H9 (cell line): ENCODE data around the gene RPUSD3. TPM values are rescaled to one million over a fixed set of nuclear protein-coding genes. Genes with fewer than 3 reads are reported as not detected.
A peak's percentile ranks its signal among the peaks of the same experiment; 100 is the strongest.

ENCODE experiments used
- DNase-seq: peaks from one replicate; pipeline ENCODE4 v3.0.0-alpha.2; 2017
- H2AFZ ChIP-seq: one replicate; pipeline ENCODE4 v1.6.1; 2013; ENCODE audit warnings: mild to moderate bottlenecking, low read length, control low read depth, moderate library complexity
- H2AK5ac ChIP-seq: 2 replicates; pipeline ENCODE4 v1.6.1; 2013; ENCODE audit warnings: low read length, control low read depth, mixed read lengths; ENCODE audit not compliant: insufficient read length
- H2BK120ac ChIP-seq: one replicate; pipeline ENCODE4 v1.6.1; 2013; ENCODE audit warnings: low read depth, mild to moderate bottlenecking, low read length, control low read depth, inconsistent platforms; ENCODE audit not compliant: poor library complexity, severe bottlenecking
- H2BK12ac ChIP-seq: 2 replicates; pipeline ENCODE4 v1.6.1; 2013; ENCODE audit warnings: low read length, control low read depth, mixed read lengths, low read depth; ENCODE audit not compliant: insufficient read length
- H2BK15ac ChIP-seq: 2 replicates; pipeline ENCODE4 v1.6.1; 2013; ENCODE audit warnings: low read depth, low read length, control low read depth
- H2BK20ac ChIP-seq: one replicate; pipeline ENCODE4 v1.6.1; 2013; ENCODE audit warnings: low read depth, mild to moderate bottlenecking, low read length, control low read depth, inconsistent platforms; ENCODE audit not compliant: poor library complexity, severe bottlenecking
- H2BK5ac ChIP-seq: 2 replicates; pipeline ENCODE4 v1.6.1; 2013; ENCODE audit warnings: low read length, control low read depth, mixed read lengths; ENCODE audit not compliant: insufficient read length
- H3K14ac ChIP-seq: 2 replicates; pipeline ENCODE4 v1.6.1; 2013; ENCODE audit warnings: low read length, control low read depth; ENCODE audit not compliant: insufficient read depth
- H3K18ac ChIP-seq: 2 replicates; pipeline ENCODE4 v1.6.1; 2013; ENCODE audit warnings: low read depth, mild to moderate bottlenecking, mixed read lengths, low read length, control low read depth; ENCODE audit not compliant: insufficient read length
- H3K23ac ChIP-seq: 2 replicates; pipeline ENCODE4 v1.6.1; 2013; ENCODE audit warnings: low read length, control low read depth, mixed read lengths, low read depth; ENCODE audit not compliant: insufficient read length
- H3K23me2 ChIP-seq: 2 replicates; pipeline ENCODE4 v1.6.1; 2013; ENCODE audit warnings: low read depth, mild to moderate bottlenecking, mixed read lengths, low read length, control low read depth; ENCODE audit not compliant: insufficient read length, poor library complexity, severe bottlenecking
- H3K27ac ChIP-seq: 2 replicates; pipeline ENCODE4 v1.5.1; 2013; ENCODE audit warnings: low read length, control low read depth, mixed read lengths, low read depth; ENCODE audit not compliant: insufficient read length
- H3K27me3 ChIP-seq: 2 replicates; pipeline ENCODE4 v1.6.1; 2013; ENCODE audit warnings: low read length, control low read depth, inconsistent platforms; ENCODE audit not compliant: insufficient read depth
- H3K4ac ChIP-seq: 2 replicates; pipeline ENCODE4 v1.6.1; 2013; ENCODE audit warnings: low read depth, mild to moderate bottlenecking, control low read depth, inconsistent platforms, low read length, moderate library complexity
- H3K4me1 ChIP-seq: 2 replicates; pipeline ENCODE4 v1.6.1; 2013; ENCODE audit warnings: low read length, control low read depth, inconsistent platforms; ENCODE audit not compliant: insufficient read depth
- H3K4me2 ChIP-seq: 2 replicates; pipeline ENCODE4 v1.6.1; 2013; ENCODE audit warnings: low read length, control low read depth, mixed read lengths; ENCODE audit not compliant: insufficient read length, insufficient read depth
- H3K56ac ChIP-seq: 2 replicates; pipeline ENCODE4 v1.6.1; 2013; ENCODE audit warnings: low read depth, mild to moderate bottlenecking, mixed read lengths, low read length, control low read depth; ENCODE audit not compliant: insufficient read length
- H3K79me1 ChIP-seq: 2 replicates; pipeline ENCODE4 v1.6.1; 2013; ENCODE audit warnings: low read depth, mild to moderate bottlenecking, moderate library complexity, low read length, control low read depth, inconsistent platforms; ENCODE audit not compliant: insufficient read depth, poor library complexity, severe bottlenecking
- H3K79me2 ChIP-seq: 2 replicates; pipeline ENCODE4 v1.6.1; 2013; ENCODE audit warnings: low read length, control low read depth, inconsistent platforms; ENCODE audit not compliant: insufficient read depth
- H3K9ac ChIP-seq: 2 replicates; pipeline ENCODE4 v1.6.1; 2013; ENCODE audit warnings: low read length, control low read depth, mixed read lengths; ENCODE audit not compliant: insufficient read length; ENCODE audit errors: extremely low read depth
- H3K9me3 ChIP-seq: one replicate; pipeline ENCODE4 v1.6.1; 2013; ENCODE audit warnings: low read depth, low read length, inconsistent platforms; ENCODE audit not compliant: control insufficient read depth
- H3T11ph ChIP-seq: one replicate; pipeline ENCODE4 v1.6.1; 2013; ENCODE audit warnings: mild to moderate bottlenecking, low read length, control low read depth, inconsistent platforms
- H4K20me1 ChIP-seq: one replicate; pipeline ENCODE4 v1.6.1; 2013; ENCODE audit not compliant: control insufficient read depth, insufficient read length, insufficient read depth
- H4K5ac ChIP-seq: 2 replicates; pipeline ENCODE4 v1.6.1; 2013; ENCODE audit warnings: low read depth, mild to moderate bottlenecking, mixed read lengths, low read length, control low read depth; ENCODE audit not compliant: insufficient read length
- H4K8ac ChIP-seq: replicated peaks from 2 replicates; pipeline ENCODE4 v1.6.1; 2013; ENCODE audit warnings: low read length, control low read depth, mixed read lengths, low read depth; ENCODE audit not compliant: insufficient read length
- H4K91ac ChIP-seq: 2 replicates; pipeline ENCODE4 v1.6.1; 2013; ENCODE audit warnings: low read depth, mild to moderate bottlenecking, moderate library complexity, mixed read lengths, low read length, control low read depth; ENCODE audit not compliant: insufficient read length
- H3K27ac Mint-ChIP-seq, 3 experiments: 2 replicates in 2 of 3; 3 replicates in 1 of 3; pipeline ENCODE4 v1.8.0; 2020 to 2021; ENCODE audit warnings: mixed read lengths in 3 of 3, mild to moderate bottlenecking in 1 of 3, moderate library complexity in 1 of 3
- H3K27me3 Mint-ChIP-seq: 2 replicates; pipeline ENCODE4 v1.8.0; 2021; ENCODE audit warnings: low read depth, mild to moderate bottlenecking, moderate library complexity, mixed read lengths
- H3K36me3 Mint-ChIP-seq, 3 experiments: 2 replicates in 2 of 3; 3 replicates in 1 of 3; pipeline ENCODE4 v1.8.0; 2020 to 2021; ENCODE audit warnings: low read depth in 3 of 3, mixed read lengths in 3 of 3; ENCODE audit not compliant: insufficient read depth in 1 of 3
- H3K4me1 Mint-ChIP-seq, 2 experiments: 2 replicates each; pipeline ENCODE4 v1.8.0; 2020; ENCODE audit warnings: mixed read lengths in 2 of 2
- H3K4me3 Mint-ChIP-seq, 2 experiments: 2 replicates in 1 of 2; 3 replicates in 1 of 2; pipeline ENCODE4 v1.8.0; 2020 to 2021; ENCODE audit warnings: mild to moderate bottlenecking in 2 of 2, mixed read lengths in 2 of 2, moderate library complexity in 1 of 2
- H3K9me3 Mint-ChIP-seq, 2 experiments: 2 replicates in 1 of 2; 3 replicates in 1 of 2; pipeline ENCODE4 v1.8.0; 2020; ENCODE audit warnings: mild to moderate bottlenecking in 2 of 2, mixed read lengths in 2 of 2, moderate library complexity in 1 of 2
- CTCF ChIP-seq: fragments of 200-600 bp; sonication (generic); conservative IDR thresholded peaks from 3 replicates; pipeline ENCODE4 v1.8.0; 2021; ENCODE audit warnings: antibody characterized with exemption, mild to moderate bottlenecking
- WGBS: extraction: QIAGEN DNeasy Blood & Tissue Kit; methylation state at CpG from one replicate; pipeline ENCODE4 v1.1.7; 2013; ENCODE audit warnings: missing lambda C conversion rate, low lambda C conversion rate, mixed read lengths; ENCODE audit not compliant: insufficient read length; ENCODE audit errors: extremely low coverage; 5-methylcytosine and 5-hydroxymethylcytosine counted together
- total RNA-seq: library from RNA; stranded (reverse); gene quantifications from 2 replicates; pipeline ENCODE4 v1.2.1, GENCODE V29; 2021

RPUSD3 gene
- total RNA-seq, 1 experiment from 2014 or later = 59.5 TPM

GRCh38 chr3:9863058-9863772 lies 19.4 kb upstream of the RPUSD3 start:
- peak overlapping the region; percentile 34 for H3K4me2 ChIP-seq
- H4K91ac ChIP-seq = no peak overlapping the region
- no peak overlapping the region for H2AK5ac ChIP-seq

More at GRCh38 chr3:9863058-9863772, 19.4 kb upstream of the RPUSD3 start:
- Histone ChIP-seq H4K5ac (no peak overlapping the region), H3K56ac (no peak overlapping the region), H3K79me1 (no peaks in the 10 kb centered on the region), H3K18ac (no peak overlapping the region), H4K8ac (no peak overlapping the region), H3K23ac (no peak overlapping the region), H3K9me3 (no peaks in the 10 kb centered on the region), H3K27ac (no peak overlapping the region), H2BK5ac (no peak overlapping the region), H3K23me2 (peaks cover 5% of the 10 kb centered on the region), H3K4me1 (no peaks in the 10 kb centered on the region), H2BK120ac (no peak overlapping the region), H2BK15ac (no peak overlapping the region), H3K4ac (no peak overlapping the region), H3T11ph (no peak overlapping the region), H3K27me3 (no peaks in the 10 kb centered on the region; the same call in 1 of the 2 replicates), H2BK20ac (no peak overlapping the region), H2AFZ (no peak overlapping the region), H4K20me1 (no peaks in the 10 kb centered on the region), H3K14ac (no peak overlapping the region), H2BK12ac (no peak overlapping the region), H3K79me2 (no peaks in the 10 kb centered on the region), H3K9ac (no peak overlapping the region)
- Mint-ChIP-seq H3K9me3 (no peaks in the 10 kb centered on the region), H3K27ac (peak overlapping the region in 1 of 3 experiments; percentile 59; a peak in 1 of 7 replicates), H3K4me3 (peak overlapping the region in 1 of 2 experiments; percentile 47; a peak in 1 of 5 replicates), H3K36me3 (no peaks in the 10 kb centered on the region), H3K4me1 (peaks cover 15 to 30% of the 10 kb centered on the region in 2 experiments), H3K27me3 (peaks cover 31% of the 10 kb centered on the region)
- WGBS = no CpG with 5 or more reads among the region's 22 CpGs
- DNase-seq = no peak
- no peak for TF ChIP-seq CTCF
